GM12891 (cell line): ENCODE results near the gene NKD1.

Source experiments
- PAX5 ChIP-seq: IDR thresholded peaks from 2 replicates; pipeline ENCODE4 v1.6.1; 2011; ENCODE audit warnings: low read length, moderate library complexity, mild to moderate bottlenecking; ENCODE audit not compliant: insufficient read depth, severe bottlenecking
- POLR2A ChIP-seq: IDR thresholded peaks from 2 replicates; pipeline ENCODE4 v1.6.1; 2011; ENCODE audit warnings: low read depth, low read length, control low read depth
- POLR2AphosphoS5 ChIP-seq: IDR thresholded peaks from 2 replicates; pipeline ENCODE4 v1.6.1; 2011; ENCODE audit warnings: low read depth, low read length, control low read depth
- POU2F2 ChIP-seq: IDR thresholded peaks from 2 replicates; pipeline ENCODE4 v1.6.1; 2011; ENCODE audit warnings: low read depth, mild to moderate bottlenecking, control low read depth, low read length, moderate library complexity
- SPI1 ChIP-seq: IDR thresholded peaks from 2 replicates; pipeline ENCODE4 v1.6.1; 2011; ENCODE audit warnings: low read depth, low read length, control low read depth
- TAF1 ChIP-seq: IDR thresholded peaks from 2 replicates; pipeline ENCODE4 v1.6.1; 2011; ENCODE audit warnings: low read depth, low read length, control low read depth

DNA sequence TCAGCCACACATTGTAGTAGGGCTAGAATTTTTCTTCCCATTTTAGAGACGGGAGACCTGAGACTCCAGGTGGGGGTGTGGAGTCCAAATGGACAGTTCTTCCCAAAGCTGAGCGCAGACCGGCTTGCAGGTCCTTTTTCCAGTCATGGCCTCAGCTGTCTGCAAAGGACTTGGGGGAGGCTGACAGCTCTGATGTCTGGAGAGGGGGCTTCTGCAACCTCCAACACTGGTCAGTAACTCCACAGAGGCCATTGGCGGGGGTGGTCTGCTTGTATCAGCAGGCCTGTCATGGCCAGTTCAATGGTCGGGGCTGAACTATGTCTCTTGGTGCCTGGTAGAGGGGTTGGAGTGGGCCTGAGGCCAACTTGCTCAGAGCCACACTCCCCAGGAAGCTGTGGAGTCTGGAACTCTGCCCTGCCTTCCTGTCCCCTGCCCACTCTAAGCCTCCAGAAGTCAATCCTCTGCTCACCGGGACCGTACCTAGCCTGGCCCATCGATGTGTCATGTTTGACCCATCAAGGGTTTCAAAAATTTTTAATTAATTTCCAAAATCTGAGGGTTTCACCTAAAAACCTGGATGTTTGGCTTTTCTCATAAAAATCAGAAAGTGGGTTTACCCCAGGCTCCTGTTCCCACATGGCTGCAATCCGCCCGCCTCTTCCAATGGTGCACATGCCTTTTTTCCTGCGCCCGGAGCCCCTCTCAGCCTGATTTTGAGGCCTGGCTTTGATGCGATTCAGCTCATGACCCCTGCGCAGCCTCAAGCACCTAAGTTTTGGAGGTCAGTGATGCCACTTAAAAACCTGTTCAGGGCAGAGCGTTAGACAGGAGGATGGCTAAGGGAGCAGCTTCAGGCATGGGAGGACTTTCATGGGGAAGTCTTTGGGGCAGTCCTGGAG lies 93.0 kb downstream of the NKD1 start:
- no peak for TF ChIP-seq POLR2AphosphoS5
- TF ChIP-seq POLR2A, result no peak
- no peak for TF ChIP-seq TAF1
- TF ChIP-seq POU2F2, result no peak
- no peak for TF ChIP-seq SPI1
- TF ChIP-seq PAX5, result no peak
